ENCODE measurements around the gene SNX8.
A peak's percentile ranks its signal among the peaks of the same experiment; 100 is the strongest.

The SNX8 gene

DNA sequence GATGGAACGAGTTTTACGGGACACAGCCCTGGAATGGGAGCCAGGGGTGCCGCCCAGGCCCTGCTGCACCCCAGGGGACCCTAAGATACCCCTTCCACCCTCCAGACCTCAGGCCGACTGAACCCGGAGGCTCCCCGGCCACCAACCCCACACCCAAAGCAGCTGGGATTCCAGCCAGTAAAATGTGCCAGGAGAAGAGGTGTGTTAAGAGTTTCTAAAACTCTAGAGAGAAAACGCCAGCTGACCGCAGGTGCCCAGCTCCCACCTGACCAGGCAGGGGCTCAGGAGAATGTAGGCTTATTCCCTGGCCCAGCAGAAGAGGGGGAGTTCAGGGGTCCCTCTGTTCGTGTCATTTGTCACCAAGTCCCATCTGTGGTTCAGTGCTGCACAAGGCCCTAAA lies 54.8 kb downstream of the SNX8 start:
- DNase-seq = no peak

DNA sequence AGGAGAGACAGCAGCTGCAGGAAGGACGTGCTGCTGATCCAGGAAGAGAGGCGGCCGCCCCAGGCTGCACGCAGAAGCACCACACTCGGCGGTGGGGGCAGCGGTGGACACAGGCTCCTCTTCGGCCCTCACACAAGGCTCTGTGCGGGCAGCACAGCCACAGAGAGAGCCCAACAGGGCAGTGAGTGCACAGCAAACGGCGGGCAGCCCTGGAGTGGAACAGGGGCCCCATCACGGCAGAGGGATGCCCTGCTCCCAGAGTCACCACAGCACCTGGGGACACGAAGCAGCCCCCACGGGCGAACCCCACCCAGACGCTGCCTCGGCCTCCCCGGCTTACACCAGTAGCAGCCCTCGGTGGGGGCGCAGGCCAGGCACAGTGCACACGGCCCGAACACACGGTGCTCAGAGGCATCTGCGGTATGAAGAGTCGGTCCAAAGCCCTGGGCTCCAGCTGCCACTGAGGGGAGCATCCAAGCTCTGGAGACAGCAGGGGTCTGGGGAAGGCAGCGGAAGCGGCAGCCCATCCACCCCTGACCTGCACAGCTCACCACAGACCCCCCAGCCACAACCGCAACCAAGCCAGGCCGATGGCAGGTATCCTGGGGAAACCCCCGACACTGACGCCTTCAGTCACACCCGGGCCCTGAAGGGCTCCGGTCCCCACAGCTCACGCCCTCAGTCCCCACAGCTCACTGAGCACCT lies 55.4 kb downstream of the SNX8 start:
- no peak for DNase-seq

DNA sequence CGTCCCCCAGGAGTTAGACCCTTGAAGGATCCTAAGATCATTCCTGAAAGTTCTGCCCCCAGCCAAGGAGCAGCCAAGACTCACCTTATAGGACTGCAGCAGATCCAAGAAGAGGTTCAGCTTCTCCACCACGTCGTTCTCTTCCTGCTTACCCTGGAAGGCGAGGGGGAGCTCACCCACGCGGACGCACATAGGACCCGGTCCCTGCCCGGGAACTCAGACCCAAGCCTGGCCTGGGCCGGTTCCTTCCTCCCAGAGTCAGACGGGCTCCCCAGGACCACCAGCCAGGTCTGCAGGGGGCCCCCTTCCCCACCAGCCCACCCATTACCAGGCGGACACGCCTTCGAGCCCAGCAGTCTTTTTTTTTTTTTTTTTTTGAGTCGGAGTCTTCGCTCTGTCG lies 56.6 kb downstream of the SNX8 start:
- DNase-seq = no peak

DNA sequence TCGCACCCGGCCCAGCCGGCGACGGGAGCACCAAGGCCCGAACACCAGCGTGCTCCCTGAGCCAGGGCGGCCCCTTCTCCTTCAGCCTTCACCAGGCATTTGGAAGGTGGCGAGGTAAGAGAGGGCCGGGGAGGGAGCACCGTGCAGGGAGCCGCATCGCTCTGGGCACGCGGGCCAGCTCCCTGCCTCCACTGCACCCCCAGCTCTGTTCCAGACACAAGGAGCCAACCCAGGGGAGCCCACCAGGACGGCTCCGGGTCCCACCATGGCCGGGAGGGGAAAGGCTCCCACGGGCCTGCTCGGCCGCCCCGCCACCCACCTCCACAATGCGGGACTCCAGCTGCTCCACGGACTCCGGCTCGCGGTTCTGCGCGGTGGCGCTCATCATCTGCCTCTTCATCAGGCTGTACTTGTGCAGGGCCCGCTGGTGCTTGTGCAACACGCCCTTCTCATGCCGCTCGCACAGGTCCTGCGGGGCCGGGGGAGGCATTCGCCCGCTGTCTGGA lies 57.1 kb downstream of the SNX8 start:
- no peak for DNase-seq

DNA sequence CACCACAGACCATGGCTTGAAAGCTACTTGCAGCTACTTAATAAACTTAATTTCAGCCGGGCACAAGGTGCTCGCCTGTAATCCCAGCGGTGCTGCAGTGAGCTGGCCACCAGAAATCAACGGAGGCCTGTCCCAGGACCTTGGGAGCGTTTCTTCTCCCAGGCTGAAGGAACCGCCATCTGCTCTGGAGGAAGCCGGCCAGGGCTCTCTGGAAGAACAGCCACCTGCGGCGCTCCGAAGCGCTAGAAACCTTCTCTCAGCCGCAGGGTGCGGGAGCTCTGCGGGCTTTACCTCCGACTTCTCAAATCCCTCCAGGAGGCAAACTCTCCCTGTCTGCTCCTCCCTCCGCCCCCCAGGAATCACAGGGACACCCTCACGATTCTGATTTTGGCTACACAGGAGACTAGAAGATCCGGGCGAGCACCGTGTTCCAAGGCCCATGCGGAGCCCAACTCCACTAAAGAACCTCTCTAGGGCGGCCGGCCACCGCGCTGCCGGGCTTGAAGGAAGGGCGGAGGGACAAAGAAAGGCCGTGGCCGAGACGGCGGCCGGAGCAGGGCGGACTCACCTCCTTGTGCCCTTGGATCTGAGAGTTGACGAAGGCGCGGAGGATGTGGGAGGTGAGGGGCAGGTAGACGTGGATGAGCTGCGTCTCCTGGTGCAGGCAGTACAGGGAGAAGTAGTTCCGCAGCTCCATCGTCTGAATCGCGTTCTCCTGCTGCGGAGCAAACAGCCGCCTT lies 57.8 kb downstream of the SNX8 start:
- no peak for DNase-seq

DNA sequence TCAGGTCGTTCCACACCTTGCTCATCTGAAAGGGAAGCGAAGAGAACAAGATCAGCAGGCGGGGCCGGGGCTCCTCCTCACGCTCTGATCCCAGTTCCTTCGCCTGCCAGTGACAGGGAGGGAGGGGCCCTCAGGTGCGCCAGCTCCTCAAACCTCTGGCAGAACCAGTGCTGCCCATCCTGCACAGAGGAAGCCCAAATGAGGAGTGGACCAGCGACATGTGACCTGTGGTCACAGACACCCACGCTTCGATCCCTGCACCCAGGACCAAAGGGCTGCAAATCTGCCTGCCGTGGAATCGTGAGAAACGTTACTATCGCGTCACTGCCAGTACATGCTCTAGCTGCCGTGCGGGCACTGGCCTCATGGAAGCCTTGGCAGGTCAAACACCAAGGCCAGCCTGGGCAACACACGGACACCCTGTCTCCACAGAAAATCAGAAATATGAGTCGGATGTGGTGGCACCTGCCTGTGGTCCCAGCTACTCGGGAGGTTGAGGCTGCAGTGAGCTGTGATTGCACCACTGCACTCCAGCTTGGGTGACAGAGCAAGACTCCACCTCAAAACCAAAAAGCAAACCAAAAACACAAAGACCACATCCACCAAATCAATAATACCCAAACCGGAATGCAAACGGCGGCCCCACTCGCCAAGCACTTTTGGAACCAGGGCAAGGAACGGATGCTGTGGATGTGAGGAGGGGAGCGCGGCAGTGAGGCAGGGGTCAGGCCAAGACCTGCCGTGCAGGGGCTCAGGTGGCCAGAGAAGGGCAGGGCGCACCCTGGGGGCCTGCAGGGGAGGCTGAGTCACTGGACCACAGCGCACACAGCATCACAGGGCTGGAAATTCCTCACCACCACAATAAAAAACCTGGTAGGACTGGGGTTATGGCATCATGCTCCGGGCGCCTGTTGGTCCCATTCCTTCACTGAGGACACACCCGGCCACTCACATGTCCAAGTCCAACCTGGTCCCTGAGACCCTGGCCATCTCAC lies 58.8 kb downstream of the SNX8 start:
- no peak for DNase-seq

DNA sequence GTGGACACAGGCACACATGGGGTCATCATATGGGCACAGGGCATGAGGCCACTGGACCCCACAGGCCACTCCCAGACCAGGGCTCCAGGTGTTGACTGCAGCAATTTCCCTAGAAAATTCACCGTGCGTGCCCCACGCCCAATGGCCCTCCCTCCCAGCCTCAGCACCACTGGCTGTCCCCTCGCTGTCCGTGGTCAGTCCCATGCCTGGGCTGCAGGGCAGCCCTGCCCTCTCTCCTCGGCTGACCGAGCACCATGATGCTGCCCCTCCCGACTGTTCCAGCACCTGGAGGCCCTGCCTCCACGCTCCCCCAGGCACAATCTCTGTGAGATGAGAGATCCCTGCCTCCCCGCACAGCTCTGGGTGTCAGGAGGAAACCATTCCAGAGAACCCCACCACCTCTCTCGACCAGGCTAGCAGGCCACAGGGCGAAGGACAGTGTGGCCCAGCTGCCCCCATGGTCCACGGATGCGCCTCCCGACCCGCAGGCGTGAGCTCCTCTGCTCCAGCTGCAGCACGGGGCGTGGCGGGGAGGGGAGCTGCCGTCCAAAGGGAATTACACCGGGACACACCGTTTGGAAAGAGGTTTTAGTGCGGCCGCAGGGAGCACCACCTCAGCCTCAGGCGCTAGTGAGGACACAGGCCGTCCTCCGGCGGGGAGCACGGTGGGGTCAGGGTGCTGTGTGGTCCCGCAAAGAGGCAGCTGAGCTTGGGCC lies 59.7 kb downstream of the SNX8 start:
- no peak for DNase-seq

DNA sequence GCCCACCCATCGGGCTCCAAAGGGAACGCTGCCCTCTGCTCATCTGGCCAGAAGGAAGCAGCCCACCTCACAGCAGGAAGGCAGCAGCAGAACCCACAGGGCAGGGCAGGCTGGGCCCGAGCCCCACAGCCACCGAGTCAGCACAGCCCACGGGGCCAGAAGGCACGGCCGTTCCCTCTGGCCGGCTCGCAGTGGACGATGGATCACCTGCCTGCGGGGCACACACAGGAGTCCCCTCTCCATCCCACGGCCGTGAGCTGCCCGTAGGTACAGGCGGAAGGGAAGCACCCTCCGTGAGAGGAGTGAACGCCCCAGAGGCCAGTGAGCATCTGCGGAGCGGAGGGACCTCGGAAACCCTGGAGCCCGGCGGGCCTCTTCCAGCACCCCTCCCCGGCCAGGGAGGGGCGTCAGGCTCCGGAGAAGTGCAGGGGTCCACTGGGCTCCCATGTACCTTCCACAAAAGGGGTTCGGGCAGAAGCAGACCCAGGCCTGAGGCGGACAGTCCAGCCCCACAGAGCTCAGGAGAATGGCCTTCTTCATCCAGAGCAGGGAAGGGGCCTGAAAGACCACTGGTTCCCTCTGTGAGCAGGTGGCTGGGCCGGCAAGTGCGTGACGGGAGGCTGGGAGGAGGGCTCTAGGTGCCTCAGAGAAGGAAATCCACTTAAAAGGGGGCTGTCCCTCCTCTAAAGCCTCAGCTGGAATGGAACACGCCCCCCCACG lies 60.6 kb downstream of the SNX8 start:
- no peak for DNase-seq

DNA sequence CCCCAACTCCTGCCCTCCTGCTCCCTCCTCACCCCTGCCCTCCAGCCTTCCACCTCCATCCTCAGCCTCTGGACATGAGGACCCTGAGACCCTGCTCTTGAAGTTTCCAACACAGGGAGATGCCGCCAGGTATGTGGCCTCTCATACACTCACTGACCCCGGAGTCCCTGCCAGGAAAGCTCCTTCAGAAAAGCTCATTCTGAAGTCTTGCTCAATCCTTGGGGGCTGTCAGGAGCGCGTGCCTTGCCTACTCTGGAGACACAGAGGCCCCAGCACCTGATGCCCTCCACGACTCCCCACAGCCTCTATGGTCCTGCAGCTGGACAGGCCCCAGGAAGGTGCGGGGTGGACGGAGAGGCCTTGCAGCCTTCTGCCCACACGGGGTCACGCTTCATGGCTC lies 61.2 kb downstream of the SNX8 start:
- DNase-seq = no peak

DNA sequence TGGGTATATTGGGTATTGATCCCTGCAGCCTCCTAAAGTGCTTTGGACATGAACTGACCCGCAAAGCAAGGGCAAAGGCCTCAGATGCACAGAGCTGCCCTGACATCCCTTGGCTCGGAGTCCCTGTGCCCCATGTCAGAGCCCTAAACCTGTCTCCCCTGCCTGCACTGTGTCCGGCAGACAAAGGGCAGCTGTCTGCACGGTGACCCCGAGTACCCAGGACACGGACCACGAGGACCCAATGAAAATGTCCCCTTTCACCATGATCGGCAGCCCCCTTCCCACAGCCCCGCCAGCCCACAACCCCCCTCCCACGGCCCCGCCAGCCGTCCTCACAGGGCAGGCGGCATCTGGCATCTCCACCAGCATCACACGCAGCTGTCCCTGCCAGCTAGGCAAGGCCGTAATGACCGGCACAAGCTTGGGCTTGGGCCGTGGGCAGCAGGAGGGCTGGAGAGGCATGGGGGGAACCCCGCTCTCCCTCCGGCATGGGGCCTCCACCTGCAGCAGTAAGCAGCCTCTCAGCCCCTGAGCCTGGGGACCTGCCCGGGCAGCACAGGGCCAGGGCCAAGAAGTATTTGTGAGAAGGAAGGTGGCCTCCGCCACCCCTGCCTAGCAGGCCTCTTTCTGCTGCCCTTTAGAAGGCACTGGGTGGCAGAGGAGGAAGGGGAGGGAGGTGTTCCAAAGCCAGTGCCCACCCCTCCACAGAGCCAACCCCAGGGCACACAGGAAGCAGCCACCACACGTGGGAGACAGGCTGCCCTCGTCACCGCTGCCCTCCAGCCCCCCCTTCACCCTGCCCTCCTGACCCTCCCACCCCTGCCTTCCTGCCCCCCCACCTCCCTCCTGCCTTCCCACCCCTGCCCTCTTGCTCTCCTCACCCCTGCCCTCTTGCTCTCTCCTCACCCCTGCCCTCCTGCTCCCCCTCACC lies 62.1 kb downstream of the SNX8 start:
- DNase-seq = no peak

DNA sequence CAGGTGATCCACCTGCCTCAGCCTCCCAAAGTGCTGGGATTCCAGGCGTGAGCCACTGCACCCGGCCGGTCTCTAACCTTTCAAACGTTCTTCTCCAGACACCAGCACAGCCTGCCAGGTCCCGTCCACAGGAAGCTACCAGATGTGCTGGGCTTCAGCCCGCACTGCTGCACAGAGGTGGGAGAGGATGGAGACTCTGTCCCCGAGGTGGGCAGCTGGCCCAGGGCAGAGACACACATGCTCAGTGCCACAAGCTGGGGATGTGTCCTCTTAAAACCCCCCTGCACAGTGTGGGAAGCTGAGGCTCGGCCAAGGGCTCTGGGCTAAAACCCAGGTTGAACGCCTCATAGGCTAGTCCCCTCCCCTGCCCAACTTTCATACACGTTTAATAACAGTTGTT lies 62.9 kb downstream of the SNX8 start:
- no peak for DNase-seq

DNA sequence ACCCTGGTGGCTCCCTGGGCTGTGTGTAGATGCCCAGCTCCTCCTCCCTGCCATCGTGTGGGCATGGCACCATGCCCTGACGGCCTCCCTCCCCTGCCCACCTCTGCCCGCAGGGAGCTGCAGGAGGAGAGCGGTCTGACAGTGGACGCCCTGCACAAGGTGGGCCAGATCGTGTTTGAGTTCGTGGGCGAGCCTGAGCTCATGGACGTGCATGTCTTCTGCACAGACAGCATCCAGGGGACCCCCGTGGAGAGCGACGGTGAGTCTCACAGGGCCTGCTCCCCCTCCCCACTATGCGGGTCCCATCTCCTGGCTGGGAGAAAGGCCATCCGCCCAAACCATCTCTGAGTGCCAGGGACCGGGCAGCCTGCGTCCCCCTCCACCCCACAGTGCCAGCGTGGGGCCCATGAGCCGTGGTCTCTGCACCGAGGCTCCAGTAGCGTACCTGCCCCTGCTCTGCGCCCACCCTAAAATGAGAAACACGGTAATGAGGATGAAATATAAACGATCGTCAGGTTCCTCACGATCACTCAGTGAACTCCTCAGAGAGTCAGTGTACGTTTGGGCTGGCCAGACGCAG lies 64.4 kb downstream of the SNX8 start:
- DNase-seq = no peak

DNA sequence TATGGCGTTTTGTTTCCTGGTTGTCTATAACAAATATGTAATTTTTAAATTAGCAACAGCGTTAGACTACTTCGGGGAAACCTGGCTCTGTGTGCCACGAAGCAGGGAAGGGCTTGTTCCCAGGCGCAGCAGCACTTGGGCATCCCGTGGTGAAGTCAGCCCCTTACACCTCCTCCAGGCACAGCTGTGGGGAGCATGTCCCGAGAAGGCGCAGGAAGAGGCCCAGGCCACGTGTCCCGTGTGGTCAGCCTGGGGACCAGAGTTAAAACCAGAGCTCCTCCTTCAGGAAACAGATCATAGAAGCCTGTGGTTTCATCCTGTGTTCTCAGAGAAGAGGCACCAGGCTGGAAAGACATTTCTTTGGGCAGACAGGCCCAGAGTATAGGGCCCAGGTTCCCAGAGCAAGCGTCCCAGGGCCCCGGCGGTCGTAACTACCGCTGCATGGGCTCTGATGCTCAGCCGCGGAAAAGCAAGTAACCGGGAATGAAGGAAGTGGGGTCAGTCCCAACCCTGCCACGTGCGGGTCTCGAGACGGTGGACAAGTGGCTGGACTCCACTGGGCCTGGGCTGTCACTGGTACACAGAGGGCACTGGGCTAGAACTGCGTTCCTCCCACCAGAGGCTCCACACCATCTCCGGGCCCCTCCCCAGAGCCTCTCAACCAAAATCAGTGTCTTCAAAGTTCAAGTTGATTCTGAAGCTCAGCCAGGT lies 65.1 kb downstream of the SNX8 start:
- DNase-seq = peak; percentile 93

DNA sequence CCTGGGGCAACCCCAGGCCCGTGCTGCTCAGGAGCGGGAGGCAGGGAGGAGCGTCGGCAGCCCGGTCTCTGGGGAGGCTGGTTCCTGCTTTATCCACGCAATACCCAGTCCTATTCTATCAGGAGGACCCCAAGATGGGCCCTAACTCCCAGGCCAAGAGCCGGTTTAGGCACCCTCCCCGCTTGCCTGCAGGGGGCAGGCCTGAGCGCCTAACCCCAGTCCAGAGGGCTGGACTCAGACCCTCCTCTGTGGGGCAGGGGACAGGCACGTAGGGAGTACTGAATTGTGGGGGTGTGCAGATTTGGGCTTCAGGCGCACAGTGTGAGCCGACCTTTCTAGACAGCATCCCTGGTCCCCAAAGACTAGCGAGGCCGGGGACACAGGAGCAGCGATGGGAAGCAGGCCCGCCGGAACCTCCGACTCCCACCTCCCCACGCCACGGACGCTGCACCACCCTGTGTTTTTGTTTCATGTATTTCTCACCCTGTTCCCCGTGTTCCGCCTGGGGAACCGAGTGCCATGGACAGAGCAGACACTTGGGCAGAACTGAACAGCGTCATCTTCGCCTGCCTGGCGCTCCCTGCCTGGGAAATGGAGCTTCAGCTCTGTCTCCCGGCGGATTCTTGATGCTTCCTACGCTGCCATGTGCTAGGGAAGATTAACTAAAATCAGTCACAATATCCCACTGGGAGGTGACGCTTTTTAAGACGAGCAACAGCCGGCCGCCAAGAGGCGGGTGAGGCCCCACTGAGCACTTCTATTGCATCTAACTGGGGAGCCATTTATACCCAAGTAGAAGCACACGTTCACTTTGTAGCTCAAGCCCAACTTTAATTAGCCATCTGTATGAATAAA lies 66.9 kb downstream of the SNX8 start:
- DNase-seq = no peak

DNA sequence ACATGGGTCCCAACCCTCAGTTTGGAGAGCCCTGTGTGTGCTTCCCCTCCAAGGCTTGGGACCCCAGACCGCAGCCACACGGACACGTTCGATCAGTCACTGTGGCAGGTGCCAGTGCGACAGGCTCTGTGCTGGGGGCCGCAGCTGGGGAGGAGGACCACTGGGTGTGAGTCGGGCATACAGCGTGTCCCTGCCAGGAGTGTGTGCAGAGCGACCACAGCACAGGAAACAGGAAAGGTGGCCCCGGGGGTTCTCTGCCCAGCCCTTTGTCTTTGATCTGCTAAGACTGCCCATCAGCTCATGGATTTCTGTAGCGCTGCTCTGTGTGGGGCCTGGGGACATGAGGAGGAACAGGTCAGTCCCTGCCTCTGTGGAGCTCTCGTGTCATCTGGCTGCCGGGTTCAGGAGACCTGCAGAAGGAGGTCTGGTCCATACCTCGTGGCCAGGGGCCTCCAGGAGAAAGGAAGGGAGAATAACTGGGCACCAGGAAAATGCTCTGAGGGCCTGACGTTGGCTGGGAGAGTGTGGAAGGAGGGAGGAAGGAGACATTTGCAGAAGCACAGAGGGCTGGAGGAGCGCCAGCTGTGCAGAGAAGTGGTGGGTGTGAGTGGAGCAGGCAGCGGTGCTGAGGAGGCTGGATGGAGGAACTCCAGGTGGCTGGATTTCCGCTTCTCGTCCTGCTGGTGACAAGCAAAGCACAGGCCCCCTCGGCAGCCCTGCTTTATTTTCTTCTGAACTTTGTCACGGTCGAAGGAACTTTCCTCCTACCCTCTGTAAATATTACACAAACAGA lies 68.2 kb downstream of the SNX8 start:
- DNase-seq = no peak

DNA sequence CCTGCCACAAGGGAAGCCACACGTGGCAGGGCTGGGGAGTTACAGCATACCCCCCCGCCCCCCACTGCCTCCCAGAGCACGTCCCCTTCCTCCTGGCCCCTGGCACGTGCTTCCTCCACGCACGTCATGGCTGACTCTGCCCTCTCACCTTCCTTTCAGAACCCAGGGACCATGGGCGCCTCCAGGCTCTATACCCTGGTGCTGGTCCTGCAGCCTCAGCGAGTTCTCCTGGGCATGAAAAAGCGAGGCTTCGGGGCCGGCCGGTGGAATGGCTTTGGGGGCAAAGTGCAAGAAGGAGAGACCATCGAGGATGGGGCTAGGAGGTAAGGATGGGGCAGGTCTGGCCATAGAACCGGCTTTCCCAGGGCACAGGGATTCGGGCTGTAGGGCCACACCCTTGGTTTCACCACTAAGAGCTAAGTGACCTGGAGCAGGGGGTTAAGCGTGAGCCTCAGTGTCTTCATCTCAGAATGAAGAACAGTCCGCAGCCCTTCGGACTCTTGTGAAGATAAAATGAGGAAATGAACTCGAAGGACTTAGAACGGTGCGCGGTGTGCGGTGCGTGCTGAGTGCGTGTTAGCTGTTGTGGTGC lies 69.7 kb downstream of the SNX8 start:
- peak; percentile 78 for DNase-seq

DNA sequence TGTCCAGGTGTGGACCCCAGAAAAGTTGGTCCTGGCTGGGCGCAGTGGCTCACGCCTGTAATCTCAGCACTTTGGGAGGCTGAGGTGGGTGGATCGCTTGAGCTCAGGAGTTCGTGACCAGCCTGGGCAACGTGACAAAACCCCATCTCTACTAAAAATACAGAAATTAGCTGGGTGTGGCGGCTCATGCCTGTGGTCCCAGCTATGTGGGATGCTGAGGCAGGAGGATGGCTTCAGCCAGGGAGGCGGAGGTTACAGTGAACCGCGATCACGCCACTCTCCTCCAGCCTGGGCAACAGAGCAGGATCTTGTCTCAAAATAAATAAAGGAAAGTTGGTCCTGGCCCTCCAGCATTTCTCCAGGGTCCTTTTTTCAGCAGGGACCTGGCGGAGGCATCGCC lies 70.8 kb downstream of the SNX8 start:
- DNase-seq = no peak
